AG20443 (cell line): ENCODE data around the gene ACSF3.

Experiments
- DNase-seq: peaks from one replicate; pipeline ENCODE4 v3.0.0; 2012; ENCODE audit warnings: low spot score, mixed read lengths

The ACSF3 gene

DNA sequence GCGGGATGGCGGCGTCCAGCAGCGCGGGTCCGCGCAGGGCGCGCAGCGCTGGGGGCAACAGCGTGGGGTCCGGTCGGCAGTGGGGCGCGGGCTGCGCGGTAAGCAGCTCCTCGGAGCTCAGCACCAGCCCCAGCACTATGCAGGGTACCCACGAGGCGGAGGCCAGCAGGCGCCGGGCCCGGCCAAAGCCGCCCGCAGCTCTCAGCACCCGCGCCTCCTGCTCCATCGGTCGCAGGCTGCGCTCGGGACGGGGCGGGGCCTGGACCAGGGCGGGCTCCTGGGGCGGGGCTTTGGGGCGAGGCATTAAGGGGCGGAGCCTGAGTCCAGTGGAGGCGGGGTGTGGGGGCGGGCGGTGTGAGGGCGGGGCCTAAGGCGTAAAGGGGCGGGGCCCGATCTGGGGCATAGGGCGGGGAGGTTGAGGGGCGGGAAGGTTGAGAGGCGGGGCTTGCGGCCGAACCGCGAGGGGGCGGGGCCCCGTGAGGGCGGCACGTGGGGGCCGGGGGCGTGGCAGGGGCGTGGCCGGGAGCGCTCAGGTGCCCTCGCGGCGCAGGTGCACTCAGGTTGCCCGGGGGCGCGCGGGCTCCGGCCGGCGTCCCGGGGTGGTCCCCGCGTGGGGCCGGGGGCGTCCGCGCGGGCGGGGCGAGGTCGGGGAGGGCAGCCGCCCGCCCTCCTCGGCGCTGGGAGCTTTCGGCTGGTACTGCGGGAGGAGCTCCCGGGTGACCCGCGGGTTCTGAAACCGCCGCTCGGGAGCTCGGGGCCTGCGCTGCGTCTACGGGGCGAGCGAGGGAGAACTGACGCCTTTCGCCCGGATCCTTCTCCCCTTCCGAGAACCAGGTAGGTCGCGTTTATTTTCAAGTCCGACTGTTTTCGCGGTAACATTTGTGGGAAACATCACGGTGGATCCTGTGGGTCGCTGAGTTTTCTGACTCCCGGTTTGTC is 108.1 kb downstream of the ACSF3 start:
- peak; percentile 92 for DNase-seq

DNA sequence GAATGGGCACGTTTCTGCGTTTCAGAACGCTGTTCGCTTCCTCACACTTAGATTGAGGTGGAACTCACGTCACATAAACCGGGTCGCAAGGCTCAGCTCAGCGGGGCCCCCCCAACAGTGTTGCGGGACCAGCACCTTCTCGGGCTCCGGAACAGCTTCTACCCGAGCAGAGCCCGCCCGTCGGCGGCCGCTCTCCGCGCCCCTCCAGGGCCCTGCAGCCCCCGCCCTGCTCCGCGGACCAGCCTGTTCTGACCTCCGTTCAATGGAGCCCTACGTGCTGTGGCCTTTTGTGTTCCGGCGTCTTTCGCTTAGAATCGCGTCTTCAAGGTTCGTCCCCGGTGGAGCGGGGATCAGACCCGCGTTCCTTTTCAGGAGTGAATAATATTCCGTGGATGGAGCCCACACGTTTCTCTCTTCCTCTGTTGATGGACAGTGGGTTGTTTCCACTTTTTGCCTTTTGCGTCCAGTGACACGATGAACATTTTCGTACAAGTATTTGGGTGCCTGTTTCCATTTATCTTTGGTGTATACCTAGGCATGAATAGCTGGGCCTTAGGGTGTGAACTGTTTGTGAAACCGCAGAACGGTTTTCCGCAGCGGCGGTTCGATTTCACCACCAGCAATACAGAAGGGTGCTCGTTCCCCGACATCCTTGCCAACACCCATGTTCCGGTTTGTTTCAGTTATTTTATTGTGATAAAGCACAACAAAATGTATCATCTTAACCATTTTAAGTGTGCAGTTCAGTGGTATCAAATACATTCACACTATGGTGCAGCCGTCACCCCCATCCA is 109.0 kb downstream of the ACSF3 start:
- no peak for DNase-seq
